Measurements from ENCODE around the gene SIRPA. TPM values are rescaled to one million over a fixed set of nuclear protein-coding genes. Genes with fewer than 3 reads are reported as not detected.

SIRPA gene
- polyA plus RNA-seq, 1 donor from 2014 or later: 8.0 TPM

GRCh38 chr20:1890469-1891262 lies 4.5 kb upstream of the SIRPA start:
- Histone ChIP-seq H3K4me2 (ENCODE audit: low read length) (no peak overlapping the region), H3K27me3 (ENCODE audit: insufficient read depth, low read depth, low read length) (peaks cover 5% of the 10 kb centered on the region), H3K4me3 (ENCODE audit: low read length) (no peak overlapping the region), H3F3A (ENCODE audit: insufficient read depth, low read length, poor library complexity, severe bottlenecking) (no peaks in the 10 kb centered on the region), H3K79me2 (replicated peaks; ENCODE audit: insufficient read depth, low read length) (no peaks in the 10 kb centered on the region), H3K9me2 (ENCODE audit: insufficient read depth, low read length) (no peaks in the 10 kb centered on the region), H3K9me3 (ENCODE audit: low read length) (no peaks in the 10 kb centered on the region), H2AFZ (ENCODE audit: low read depth, low read length) (no peak overlapping the region), H3K9ac (ENCODE audit: low read length) (no peak overlapping the region), H3K27ac (ENCODE audit: low read length) (no peak overlapping the region), H3K36me3 (ENCODE audit: insufficient read depth, low read length) (no peaks in the 10 kb centered on the region), H4K20me1 (ENCODE audit: insufficient read depth) (no peaks in the 10 kb centered on the region)
- TF ChIP-seq TAF1 (IDR thresholded peaks at IDR 0.05; ENCODE audit: low read depth): no peak
- TF ChIP-seq MXI1 (conservative IDR thresholded peaks at IDR 0.05; ENCODE audit: poor library complexity, severe bottlenecking): no peak

GRCh38 chr20:1891263-1892118 lies 3.7 kb upstream of the SIRPA start:
- Histone ChIP-seq H3F3A (ENCODE audit: insufficient read depth, low read length, poor library complexity, severe bottlenecking) (no peaks in the 10 kb centered on the region), H3K9me2 (ENCODE audit: insufficient read depth, low read length) (no peaks in the 10 kb centered on the region), H3K79me2 (replicated peaks; ENCODE audit: insufficient read depth, low read length) (no peaks in the 10 kb centered on the region), H3K27ac (ENCODE audit: low read length) (no peak overlapping the region), H3K4me2 (ENCODE audit: low read length) (no peak overlapping the region), H3K9me3 (ENCODE audit: low read length) (no peaks in the 10 kb centered on the region), H4K20me1 (ENCODE audit: insufficient read depth) (no peaks in the 10 kb centered on the region), H3K36me3 (ENCODE audit: insufficient read depth, low read length) (no peaks in the 10 kb centered on the region), H3K9ac (ENCODE audit: low read length) (no peak overlapping the region), H3K4me3 (ENCODE audit: low read length) (no peak overlapping the region), H3K27me3 (ENCODE audit: insufficient read depth, low read depth, low read length) (peaks cover 5% of the 10 kb centered on the region), H2AFZ (ENCODE audit: low read depth, low read length) (no peak overlapping the region)
- no peak for TF ChIP-seq REST (IDR thresholded peaks at IDR 0.05; ENCODE audit: borderline replicate concordance)
- TF ChIP-seq POLR2AphosphoS5 (IDR thresholded peaks at IDR 0.05): no peak
- no peak for TF ChIP-seq RAD21 (conservative IDR thresholded peaks at IDR 0.05)
- no peak for TF ChIP-seq MXI1 (conservative IDR thresholded peaks at IDR 0.05; ENCODE audit: poor library complexity, severe bottlenecking)
- no peak for TF ChIP-seq EP300 (conservative IDR thresholded peaks at IDR 0.05; ENCODE audit: poor library complexity, severe bottlenecking)
- no peak for TF ChIP-seq SMC3 (conservative IDR thresholded peaks at IDR 0.05; ENCODE audit: poor library complexity)
- no peak for TF ChIP-seq EZH2 (IDR thresholded peaks at IDR 0.05; ENCODE audit: borderline replicate concordance, insufficient read depth, low read length, poor library complexity, severe bottlenecking)
- no peak for TF ChIP-seq CTCF (IDR thresholded peaks at IDR 0.05; ENCODE audit: poor library complexity, severe bottlenecking)
- TF ChIP-seq TAF1 (IDR thresholded peaks at IDR 0.05; ENCODE audit: low read depth): no peak

Measured in neural cell (in vitro differentiated cells).